ENCODE measurements around the gene NKD2.

Gene NKD2

GRCh38 chr5:1052076-1052475 lies 43.5 kb downstream of the NKD2 start:
- H3K4me1 ChIP-seq (ENCODE audit: low read length) = peaks cover 16% of the 10 kb centered on the region
- no peaks in the 10 kb centered on the region for H3K36me3 ChIP-seq (replicated peaks; ENCODE audit: insufficient read depth, low read length)
- no peaks in the 10 kb centered on the region for H3K9me2 ChIP-seq (replicated peaks; ENCODE audit: insufficient read depth, low read length)
- 0 out of 2 replicates have a peak overlapping the region, but pooled peaks have one; percentile 7 for H3K4me2 ChIP-seq (ENCODE audit: low read depth, low read length)
- H3K9ac ChIP-seq (ENCODE audit: low read length) = peak overlapping the region; percentile 25; the same call in 1 of the 2 replicates
- TF ChIP-seq EZH2phosphoT487 (IDR thresholded peaks at IDR 0.05; ENCODE audit: low read length) (no peak), EZH2 (optimal IDR thresholded peaks at IDR 0.05; ENCODE audit: low read depth, low read length) (no peak)
- TF ChIP-seq, protein P1, sequence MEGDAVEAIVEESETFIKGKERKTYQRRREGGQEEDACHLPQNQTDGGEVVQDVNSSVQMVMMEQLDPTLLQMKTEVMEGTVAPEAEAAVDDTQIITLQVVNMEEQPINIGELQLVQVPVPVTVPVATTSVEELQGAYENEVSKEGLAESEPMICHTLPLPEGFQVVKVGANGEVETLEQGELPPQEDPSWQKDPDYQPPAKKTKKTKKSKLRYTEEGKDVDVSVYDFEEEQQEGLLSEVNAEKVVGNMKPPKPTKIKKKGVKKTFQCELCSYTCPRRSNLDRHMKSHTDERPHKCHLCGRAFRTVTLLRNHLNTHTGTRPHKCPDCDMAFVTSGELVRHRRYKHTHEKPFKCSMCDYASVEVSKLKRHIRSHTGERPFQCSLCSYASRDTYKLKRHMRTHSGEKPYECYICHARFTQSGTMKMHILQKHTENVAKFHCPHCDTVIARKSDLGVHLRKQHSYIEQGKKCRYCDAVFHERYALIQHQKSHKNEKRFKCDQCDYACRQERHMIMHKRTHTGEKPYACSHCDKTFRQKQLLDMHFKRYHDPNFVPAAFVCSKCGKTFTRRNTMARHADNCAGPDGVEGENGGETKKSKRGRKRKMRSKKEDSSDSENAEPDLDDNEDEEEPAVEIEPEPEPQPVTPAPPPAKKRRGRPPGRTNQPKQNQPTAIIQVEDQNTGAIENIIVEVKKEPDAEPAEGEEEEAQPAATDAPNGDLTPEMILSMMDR (IDR thresholded peaks at IDR 0.05; ENCODE audit: low read length) = no peak
- no peaks in the 10 kb centered on the region for H4K20me1 ChIP-seq (ENCODE audit: insufficient read depth, low read length)
- H3K9me3 ChIP-seq (replicated peaks; ENCODE audit: insufficient read depth, low read length) = no peaks in the 10 kb centered on the region
- H3K4me3 ChIP-seq (ENCODE audit: low read length) = no peak overlapping the region
- H3F3A ChIP-seq (ENCODE audit: insufficient read depth, low read length) = peaks cover 11% of the 10 kb centered on the region
- DNase-seq = no peak
- H3K27me3 ChIP-seq (replicated peaks; ENCODE audit: insufficient read depth, low read length) = no peaks in the 10 kb centered on the region
- H3K79me2 ChIP-seq (ENCODE audit: low read length) = no peaks in the 10 kb centered on the region
- H3K27ac ChIP-seq (ENCODE audit: low read length) = peak overlapping the region; percentile 95; the same call in 1 of the 2 replicates
- H2AFZ ChIP-seq (ENCODE audit: low read length) = no peak overlapping the region

DNA sequence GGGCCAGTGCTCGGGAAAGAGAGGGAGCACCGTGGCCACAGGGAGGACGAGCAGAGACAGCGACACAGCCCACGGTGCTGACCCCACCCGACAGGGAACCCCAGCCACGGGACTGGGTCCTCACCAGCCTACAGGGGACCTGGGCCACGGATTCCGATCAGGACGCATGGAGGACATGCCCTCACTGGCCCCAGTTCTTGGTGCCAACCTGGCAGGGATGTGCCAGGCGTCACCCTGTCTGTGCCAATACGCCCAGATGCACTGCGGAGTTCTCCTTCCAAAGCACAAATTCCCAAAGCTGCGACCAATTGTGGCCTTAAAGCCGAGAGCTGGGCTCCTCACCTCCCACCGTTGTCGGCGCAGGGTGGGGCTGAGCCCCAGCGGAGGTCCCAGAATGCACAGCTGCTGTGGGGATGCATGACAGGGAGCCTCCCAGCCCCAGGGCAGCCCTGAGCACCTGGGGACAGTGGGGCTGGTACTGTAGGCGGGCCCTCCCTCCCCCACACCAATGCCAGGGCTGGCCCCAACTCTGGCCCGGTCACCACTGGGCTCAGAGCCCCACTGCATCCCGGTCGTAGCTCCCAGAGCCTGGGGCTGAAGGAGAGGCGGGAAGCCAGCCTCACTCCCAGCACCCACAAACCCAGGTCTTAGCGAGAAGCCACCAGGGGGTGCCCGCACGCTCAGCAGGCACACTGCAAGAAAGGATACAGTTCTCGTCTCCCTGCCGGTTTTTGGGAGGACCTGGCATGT lies 44.2 kb downstream of the NKD2 start:
- Histone ChIP-seq H3K9me2 (replicated peaks; ENCODE audit: insufficient read depth, low read length) (no peaks in the 10 kb centered on the region), H3K4me1 (ENCODE audit: low read length) (peaks cover 16% of the 10 kb centered on the region), H3K4me3 (ENCODE audit: low read length) (no peak overlapping the region), H3F3A (ENCODE audit: insufficient read depth, low read length) (peaks cover 11% of the 10 kb centered on the region), H4K20me1 (ENCODE audit: insufficient read depth, low read length) (no peaks in the 10 kb centered on the region), H3K27ac (ENCODE audit: low read length) (no peak overlapping the region; the same call in 1 of the 2 replicates), H2AFZ (ENCODE audit: low read length) (no peak overlapping the region), H3K9me3 (replicated peaks; ENCODE audit: insufficient read depth, low read length) (no peaks in the 10 kb centered on the region), H3K4me2 (ENCODE audit: low read depth, low read length) (no peak overlapping the region), H3K9ac (ENCODE audit: low read length) (no peak overlapping the region), H3K79me2 (ENCODE audit: low read length) (no peaks in the 10 kb centered on the region), H3K27me3 (replicated peaks; ENCODE audit: insufficient read depth, low read length) (no peaks in the 10 kb centered on the region), H3K36me3 (replicated peaks; ENCODE audit: insufficient read depth, low read length) (no peaks in the 10 kb centered on the region)
- no peak for DNase-seq
- TF ChIP-seq, protein P1 (IDR thresholded peaks at IDR 0.05; ENCODE audit: low read length) = no peak

DNA sequence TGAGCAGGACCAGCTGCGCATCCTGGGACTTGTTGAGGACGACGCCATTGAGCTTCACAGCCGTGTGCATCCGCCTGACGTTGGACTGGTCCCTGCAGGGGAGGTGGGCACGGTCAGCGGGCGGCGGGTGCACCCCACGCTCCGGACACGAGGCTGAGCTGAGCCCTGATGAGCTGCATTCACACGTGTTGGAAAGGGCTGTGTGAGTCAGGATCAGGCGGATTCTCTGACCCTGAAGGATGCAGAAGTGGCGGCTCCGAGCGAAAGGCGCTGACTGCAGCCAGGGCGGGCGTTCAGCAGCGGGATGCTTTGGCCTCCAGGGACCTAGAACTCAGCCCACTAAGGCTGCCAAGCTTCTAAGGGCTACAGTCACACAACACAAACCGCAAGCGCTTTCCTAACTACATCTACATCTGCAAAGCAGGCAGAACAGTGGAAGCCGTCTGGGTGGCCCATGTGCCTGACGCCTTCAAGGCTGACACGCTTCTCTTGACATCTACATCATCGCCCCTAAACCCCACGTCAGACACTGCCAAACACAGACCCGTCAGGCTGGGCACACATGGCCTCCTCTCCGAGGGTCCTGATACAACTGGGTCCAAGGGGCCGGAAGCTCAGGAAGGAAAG lies 44.9 kb downstream of the NKD2 start:
- H3K4me1 ChIP-seq (ENCODE audit: low read length) = peaks cover 16% of the 10 kb centered on the region
- no peaks in the 10 kb centered on the region for H4K20me1 ChIP-seq (ENCODE audit: insufficient read depth, low read length)
- H3K27me3 ChIP-seq (replicated peaks; ENCODE audit: insufficient read depth, low read length) = no peaks in the 10 kb centered on the region
- peaks cover 11% of the 10 kb centered on the region for H3F3A ChIP-seq (ENCODE audit: insufficient read depth, low read length)
- no peaks in the 10 kb centered on the region for H3K9me2 ChIP-seq (replicated peaks; ENCODE audit: insufficient read depth, low read length)
- no peaks in the 10 kb centered on the region for H3K36me3 ChIP-seq (replicated peaks; ENCODE audit: insufficient read depth, low read length)
- no peak overlapping the region for H2AFZ ChIP-seq (ENCODE audit: low read length)
- H3K27ac ChIP-seq (ENCODE audit: low read length) = no peak overlapping the region
- no peak overlapping the region for H3K9ac ChIP-seq (ENCODE audit: low read length)
- H3K79me2 ChIP-seq (ENCODE audit: low read length) = no peaks in the 10 kb centered on the region
- H3K4me2 ChIP-seq (ENCODE audit: low read depth, low read length) = no peak overlapping the region
- H3K4me3 ChIP-seq (ENCODE audit: low read length) = no peak overlapping the region
- no peak for TF ChIP-seq EZH2 (optimal IDR thresholded peaks at IDR 0.05; ENCODE audit: low read depth, low read length)
- TF ChIP-seq EZH2phosphoT487 (IDR thresholded peaks at IDR 0.05; ENCODE audit: low read length) = no peak
- TF ChIP-seq, protein P1 (IDR thresholded peaks at IDR 0.05; ENCODE audit: low read length) = no peak
- no peaks in the 10 kb centered on the region for H3K9me3 ChIP-seq (replicated peaks; ENCODE audit: insufficient read depth, low read length)
- no peak for DNase-seq

All from MM.1S (cell line).